Lower lobe of right lung (tissue), 2 donors: ENCODE results near the gene PARD6G. TPM values are rescaled to one million over a fixed set of nuclear protein-coding genes. Genes with fewer than 3 reads are reported as not detected.

ENCODE experiments used
- ATAC-seq, 2 donors: fragments of 200-7000 bp; cut with Tn5 transposase; one replicate each; pipeline ENCODE4 v1.9.1; 2020 to 2022; ENCODE audit warnings: mild to moderate bottlenecking in 2 of 2, moderate library complexity in 2 of 2
- DNase-seq: peaks from one replicate; pipeline ENCODE4 v3.0.0-alpha.2; 2020
- H3K27ac ChIP-seq: fragments of 200-600 bp; one replicate; pipeline ENCODE4 v1.8.0; 2022
- H3K27me3 ChIP-seq: fragments of 200-600 bp; one replicate; pipeline ENCODE4 v1.8.0; 2022; ENCODE audit warnings: low read depth
- H3K36me3 ChIP-seq: fragments of 200-600 bp; one replicate; pipeline ENCODE4 v1.8.0; 2022; ENCODE audit warnings: mild to moderate bottlenecking
- H3K4me1 ChIP-seq: fragments of 200-600 bp; one replicate; pipeline ENCODE4 v1.8.0; 2022
- H3K4me3 ChIP-seq: fragments of 200-600 bp; one replicate; pipeline ENCODE4 v1.8.0; 2022; ENCODE audit warnings: mild to moderate bottlenecking
- H3K9me3 ChIP-seq: fragments of 200-600 bp; one replicate; pipeline ENCODE4 v1.8.0; 2022
- CTCF ChIP-seq: fragments of 200-600 bp; IDR thresholded peaks from one replicate; pipeline ENCODE4 v1.8.0; 2022; ENCODE audit warnings: antibody characterized with exemption, mild to moderate bottlenecking
- intact Hi-C: fragments of 100-400 bp; cut with DNase I; formaldehyde crosslinking; loops from one replicate; pipeline ENCODE4 v1.11.0; 2022
- total RNA-seq: library from RNA; stranded (reverse); fragmentation: NEBNext Ultra II Directional; extraction: Animal tissue kit (Norgen Biotek cat#: 25700); gene quantifications from one replicate; pipeline ENCODE4 v1.2.1, GENCODE V29; 2021
- donor health status: DM: no; HTN: yes; CAD: no; lungs with severe emphysema.

The PARD6G gene
- total RNA-seq, 1 donor from 2014 or later, result 7.3 TPM

GRCh38 chr18:80204142-80204541, 43.2 kb downstream of the PARD6G start:
- H3K4me3 ChIP-seq, result no peak overlapping the region
- H3K9me3 ChIP-seq, result no peaks in the 10 kb centered on the region
- no peaks in the 10 kb centered on the region for H3K36me3 ChIP-seq
- intact Hi-C loops, result no loop called here
- ATAC-seq (no peak), DNase-seq (no peak)
- H3K27me3 ChIP-seq, result no peaks in the 10 kb centered on the region
- H3K27ac ChIP-seq, result no peak overlapping the region
- no peaks in the 10 kb centered on the region for H3K4me1 ChIP-seq
- no peak for TF ChIP-seq CTCF

GRCh38 chr18:80203249-80203648, 44.1 kb downstream of the PARD6G start:
- DNase-seq (no peak), ATAC-seq (no peak)
- Histone ChIP-seq H3K36me3 (no peaks in the 10 kb centered on the region), H3K9me3 (no peaks in the 10 kb centered on the region), H3K27me3 (no peaks in the 10 kb centered on the region), H3K27ac (no peak overlapping the region), H3K4me3 (no peak overlapping the region), H3K4me1 (no peaks in the 10 kb centered on the region)
- TF ChIP-seq CTCF, result no peak
- intact Hi-C loops, result no loop called here

GRCh38 chr18:80202264-80202998, 44.9 kb downstream of the PARD6G start:
- no peaks in the 10 kb centered on the region for H3K4me1 ChIP-seq
- no peaks in the 10 kb centered on the region for H3K9me3 ChIP-seq
- no peaks in the 10 kb centered on the region for H3K36me3 ChIP-seq
- TF ChIP-seq CTCF, result no peak
- H3K4me3 ChIP-seq, result no peak overlapping the region
- ATAC-seq, result no peak
- no peaks in the 10 kb centered on the region for H3K27me3 ChIP-seq
- intact Hi-C loops, result no loop called here
- no peak overlapping the region for H3K27ac ChIP-seq
- no peak for DNase-seq

GRCh38 chr18:80201739-80202138, 45.6 kb downstream of the PARD6G start:
- TF ChIP-seq CTCF, result no peak
- no peaks in the 10 kb centered on the region for H3K9me3 ChIP-seq
- no peaks in the 10 kb centered on the region for H3K27me3 ChIP-seq
- intact Hi-C loops, result no loop called here
- H3K4me1 ChIP-seq, result no peaks in the 10 kb centered on the region
- H3K27ac ChIP-seq, result no peak overlapping the region
- DNase-seq, result no peak
- no peaks in the 10 kb centered on the region for H3K36me3 ChIP-seq
- ATAC-seq, result no peak
- no peak overlapping the region for H3K4me3 ChIP-seq

GRCh38 chr18:80200932-80201672, 46.2 kb downstream of the PARD6G start:
- intact Hi-C loops, result no loop called here
- H3K9me3 ChIP-seq, result no peaks in the 10 kb centered on the region
- DNase-seq (no peak), ATAC-seq (peak; percentile 16 to 26)
- H3K27me3 ChIP-seq, result no peaks in the 10 kb centered on the region
- TF ChIP-seq CTCF, result no peak
- H3K27ac ChIP-seq, result peak overlapping the region; percentile 13
- no peak overlapping the region for H3K4me3 ChIP-seq
- no peaks in the 10 kb centered on the region for H3K36me3 ChIP-seq
- no peaks in the 10 kb centered on the region for H3K4me1 ChIP-seq
